ENCODE results near the gene ABL1.
"Not testable (repeated sequence)": the region's sequence is repeated elsewhere in the genome, so short reads cannot be mapped to it uniquely, and the experiment has no call there.

Gene ABL1

DNA sequence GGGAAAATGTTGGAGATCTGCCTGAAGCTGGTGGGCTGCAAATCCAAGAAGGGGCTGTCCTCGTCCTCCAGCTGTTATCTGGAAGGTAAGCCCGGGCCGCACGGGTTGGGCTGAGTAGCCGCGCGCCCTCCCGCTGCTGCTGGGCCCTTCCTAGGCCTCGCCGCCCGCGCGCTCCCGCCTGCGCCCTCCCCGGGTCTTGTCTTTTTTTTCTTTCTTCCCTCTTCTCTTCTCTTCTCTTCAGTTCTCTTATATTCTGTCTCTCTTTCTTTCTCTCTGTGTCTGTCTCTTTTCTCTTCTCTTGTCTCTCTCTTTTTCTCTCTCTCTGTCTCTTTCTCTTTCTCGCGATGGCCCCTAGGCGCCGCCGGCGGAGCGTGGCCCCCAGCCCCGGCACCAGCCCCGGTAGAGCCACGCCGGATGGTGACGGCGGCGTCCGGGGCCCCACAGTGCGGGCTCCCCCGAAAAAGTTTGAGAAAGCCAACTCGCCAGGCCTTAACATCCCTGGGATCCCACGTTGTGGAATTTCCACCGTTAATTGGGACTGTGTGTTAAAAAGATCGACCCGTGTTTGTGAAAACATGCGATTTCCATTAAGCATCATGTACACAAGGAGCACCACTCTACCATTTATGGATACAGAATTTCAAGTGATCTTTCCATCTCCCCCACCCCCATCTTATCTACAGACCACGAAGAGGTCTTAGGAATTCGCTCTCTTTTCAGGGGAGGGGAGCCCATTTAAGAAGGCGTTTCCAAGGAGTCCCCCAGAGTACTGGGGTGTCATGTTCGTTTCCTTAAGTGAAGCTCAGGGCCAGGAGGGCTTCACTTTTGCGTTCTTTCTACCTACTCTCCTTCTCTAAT, 616 bp downstream of the ABL1 start:
- TF ChIP-seq POLR2A (IDR thresholded peaks at IDR 0.05; ENCODE audit: low read depth, low read length), result no peak
- FAIRE-seq, result no peak

DNA sequence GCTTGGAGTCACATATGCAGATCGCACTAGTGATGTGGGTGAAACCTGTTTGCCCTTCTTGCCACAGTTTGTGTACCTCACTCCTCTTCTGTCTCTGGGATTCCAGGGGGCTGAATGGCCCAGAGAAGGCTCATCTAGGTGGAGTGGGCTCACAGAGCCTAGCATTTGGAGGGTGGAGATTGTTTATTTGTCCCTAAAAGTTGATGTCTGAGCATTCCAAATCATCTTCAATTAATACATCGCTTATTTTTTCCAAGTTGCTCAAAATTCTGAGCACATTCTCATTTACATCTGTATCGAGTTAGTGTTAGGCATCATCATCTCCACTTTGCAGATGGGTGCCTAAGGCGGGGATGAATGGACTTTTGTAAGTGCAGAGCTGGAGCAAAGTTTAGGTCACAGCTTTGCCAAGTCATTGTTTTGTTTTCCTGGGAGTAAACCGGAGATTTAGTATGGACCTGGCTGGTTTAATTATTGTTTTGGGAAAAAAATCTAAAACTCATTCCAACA, 2.0 kb downstream of the ABL1 start:
- no peak for TF ChIP-seq POLR2A (IDR thresholded peaks at IDR 0.05; ENCODE audit: low read depth, low read length)
- FAIRE-seq (no peak), DNase-seq (ENCODE audit: insufficient read length, low spot score) (no peak)

More for the DNA sequence above, 616 bp downstream of the ABL1 start:
- no peak for DNase-seq (ENCODE audit: insufficient read length, low spot score)

DNA sequence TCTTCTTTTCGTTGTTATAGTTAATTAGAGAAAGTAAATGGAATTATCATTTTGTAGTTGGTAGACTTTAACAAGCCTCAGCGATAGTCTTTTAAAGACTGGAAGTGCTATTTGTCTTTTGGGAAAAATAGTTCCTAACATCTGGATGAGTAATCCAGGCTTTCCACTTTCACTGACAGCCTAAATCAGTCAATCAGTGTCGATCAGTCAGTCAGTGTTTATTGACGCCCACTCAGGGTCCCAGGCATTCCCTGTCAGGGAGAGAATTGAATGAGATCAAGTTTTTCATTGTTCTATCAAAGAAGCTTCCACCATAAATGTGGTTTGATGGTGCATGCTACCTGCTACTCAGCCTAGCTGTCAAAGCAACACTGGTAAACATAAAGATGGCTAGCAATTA, 2.6 kb downstream of the ABL1 start:
- DNase-seq (ENCODE audit: insufficient read length, low spot score), result no peak
- TF ChIP-seq POLR2A (IDR thresholded peaks at IDR 0.05; ENCODE audit: low read depth, low read length), result no peak
- FAIRE-seq, result no peak

DNA sequence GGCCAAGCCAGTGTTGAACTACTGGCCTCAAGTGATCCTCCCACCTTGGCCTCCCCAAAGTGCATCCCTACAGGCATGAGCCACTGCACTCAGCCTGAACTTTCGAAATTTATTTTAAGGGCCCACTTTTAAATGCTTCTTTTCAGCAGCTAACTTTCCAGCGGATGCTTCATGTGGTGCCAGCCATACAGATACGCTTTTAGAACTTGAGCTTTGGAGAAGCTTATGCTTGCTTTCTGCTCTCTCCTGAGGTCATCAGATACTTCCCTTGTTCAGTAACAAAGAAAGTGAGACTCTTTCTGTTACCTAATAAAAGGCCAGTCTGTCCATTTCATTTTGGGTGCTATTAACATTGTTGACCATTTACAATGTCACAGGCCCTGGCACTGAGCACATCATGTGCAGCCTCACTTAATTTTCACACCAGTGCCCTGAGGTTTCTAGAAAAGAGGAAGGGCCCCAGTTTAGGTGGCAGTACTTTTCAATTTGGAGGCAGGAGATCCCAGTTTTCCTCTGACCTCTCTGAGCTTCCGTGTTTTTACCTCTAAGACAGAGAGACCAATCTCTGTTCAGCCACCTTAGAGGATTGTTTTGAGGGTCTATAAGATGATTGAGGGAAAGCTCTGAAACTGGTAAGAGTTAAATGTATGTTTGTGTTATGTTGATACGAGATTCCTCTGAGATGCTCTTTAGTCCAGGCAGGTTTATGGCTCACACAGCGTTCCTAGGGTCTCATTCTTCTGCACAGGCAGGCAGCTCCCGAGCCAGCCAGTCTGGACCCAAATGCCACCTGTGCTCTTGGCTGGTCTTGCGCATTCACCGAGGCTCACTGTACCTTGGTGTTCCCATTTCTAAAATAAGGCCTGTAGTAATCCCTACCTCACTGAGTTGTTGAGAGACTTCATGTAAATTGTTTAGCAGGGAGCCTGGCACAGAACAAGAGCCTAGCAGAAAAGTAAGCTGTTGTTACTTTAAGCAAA, 4.4 kb downstream of the ABL1 start:
- no peak for TF ChIP-seq POLR2A (IDR thresholded peaks at IDR 0.05; ENCODE audit: low read depth, low read length)
- no peak for FAIRE-seq
- no peak for DNase-seq (ENCODE audit: insufficient read length, low spot score)

DNA sequence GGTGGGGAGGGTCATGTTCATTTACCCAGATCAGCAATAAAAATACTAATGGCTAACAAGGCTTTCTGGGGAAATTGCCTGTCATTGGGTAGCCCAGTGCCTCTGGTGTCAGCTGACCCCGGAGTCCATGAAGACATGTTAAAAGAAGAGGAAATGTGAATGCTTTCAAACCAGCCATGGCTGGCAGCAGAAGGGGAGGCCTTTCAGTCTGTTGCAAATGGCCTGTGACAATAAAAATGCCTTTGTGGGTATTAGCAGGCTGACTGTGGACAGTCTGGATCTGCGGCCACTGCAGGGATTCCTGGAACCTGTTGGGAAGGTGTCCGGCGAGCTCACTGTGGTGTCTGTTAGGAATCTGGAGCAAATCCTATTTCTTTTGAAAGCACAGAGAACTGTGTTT, 7.5 kb downstream of the ABL1 start:
- DNase-seq (ENCODE audit: insufficient read length, low spot score) (no peak), FAIRE-seq (no peak)

DNA sequence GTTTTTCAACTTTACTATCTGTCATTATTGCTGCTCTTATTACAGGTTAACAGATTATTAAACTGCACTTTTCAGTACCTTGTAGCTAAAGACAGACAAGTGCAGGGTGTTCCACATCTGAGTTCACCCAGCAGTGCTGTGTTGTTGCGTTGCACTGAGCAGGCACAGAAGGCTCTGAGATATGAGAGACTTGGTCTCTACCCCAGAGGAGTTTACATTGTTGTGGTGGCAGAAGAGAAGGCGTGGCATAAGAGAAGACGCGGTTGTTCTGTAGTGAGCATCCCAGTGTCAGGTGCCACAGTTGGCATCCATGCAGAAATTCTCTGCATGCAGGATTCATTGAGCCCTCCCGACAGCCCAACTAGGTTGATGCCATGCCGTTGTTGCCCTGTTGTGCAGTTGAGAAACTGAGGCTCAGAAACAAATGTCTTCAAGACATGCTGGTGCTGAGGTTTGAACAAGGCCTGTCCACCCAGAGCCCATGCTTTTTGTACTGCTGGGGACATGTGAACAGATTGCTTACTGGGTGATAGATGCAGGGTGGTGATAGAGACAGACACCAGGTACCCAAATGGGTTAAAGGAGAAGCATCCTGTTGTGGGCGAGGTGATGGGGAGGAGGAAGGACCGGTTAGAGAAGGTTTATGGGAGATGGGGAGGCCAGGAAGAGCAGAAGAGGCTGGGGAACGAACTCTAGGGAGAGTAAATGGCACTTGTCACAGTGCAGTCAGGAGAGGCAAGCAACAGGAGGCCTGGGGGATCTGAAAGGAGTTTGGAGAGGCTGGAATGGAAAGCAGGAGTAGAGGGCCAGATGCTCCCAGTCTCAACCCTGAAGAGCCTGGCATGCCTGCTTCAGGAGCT, 8.2 kb downstream of the ABL1 start:
- DNase-seq (ENCODE audit: insufficient read length, low spot score) (no peak), FAIRE-seq (no peak)
- no peak for TF ChIP-seq POLR2A (IDR thresholded peaks at IDR 0.05; ENCODE audit: low read depth, low read length)

More for the DNA sequence above, 7.5 kb downstream of the ABL1 start:
- TF ChIP-seq POLR2A (IDR thresholded peaks at IDR 0.05; ENCODE audit: low read depth, low read length), result no peak

DNA sequence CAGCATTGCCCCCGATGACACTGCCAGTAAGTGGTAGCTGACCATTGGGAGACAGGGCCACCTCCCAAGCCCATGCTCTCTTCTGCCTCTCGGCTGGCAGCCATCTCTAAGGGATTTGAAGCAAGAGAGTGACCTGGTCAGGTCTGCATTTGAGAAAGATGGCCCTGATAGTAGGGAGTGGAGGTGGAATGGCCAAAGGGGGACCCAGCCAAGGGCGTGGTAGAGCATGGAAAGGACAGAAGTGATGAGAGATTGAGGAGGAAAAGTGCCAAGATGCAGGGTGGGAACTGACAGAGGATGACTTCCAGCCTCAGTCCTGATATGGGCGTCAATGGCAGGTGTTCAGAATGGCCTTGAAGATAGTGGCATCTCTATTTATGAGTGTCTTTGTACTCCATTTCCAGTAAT, 9.0 kb downstream of the ABL1 start:
- FAIRE-seq, result no peak
- TF ChIP-seq POLR2A (IDR thresholded peaks at IDR 0.05; ENCODE audit: low read depth, low read length), result no peak

DNA sequence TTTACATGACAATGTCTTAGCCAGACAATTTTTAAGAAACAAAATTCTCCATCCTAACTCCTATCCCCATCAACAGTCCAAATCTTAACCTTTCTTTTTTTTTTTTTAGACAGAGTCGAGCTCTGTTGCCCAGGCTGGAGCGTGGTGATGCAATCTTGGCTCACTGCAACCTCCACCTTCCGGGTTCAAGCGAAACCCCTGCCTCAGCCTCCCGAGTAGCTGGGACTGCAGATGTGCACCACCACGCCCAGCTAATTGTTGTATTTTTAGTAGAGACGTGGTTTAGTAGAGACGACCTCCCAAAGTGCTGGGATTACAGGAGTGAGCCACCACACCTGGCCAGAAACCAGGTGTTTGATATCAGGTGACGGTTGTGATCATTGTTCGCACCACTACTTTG, 10.2 kb downstream of the ABL1 start:
- DNase-seq (ENCODE audit: insufficient read length, low spot score) (no peak), FAIRE-seq (no peak)
- TF ChIP-seq POLR2A (IDR thresholded peaks at IDR 0.05; ENCODE audit: low read depth, low read length), result no peak

More for the DNA sequence above, 9.0 kb downstream of the ABL1 start:
- DNase-seq (ENCODE audit: insufficient read length, low spot score), result no peak

DNA sequence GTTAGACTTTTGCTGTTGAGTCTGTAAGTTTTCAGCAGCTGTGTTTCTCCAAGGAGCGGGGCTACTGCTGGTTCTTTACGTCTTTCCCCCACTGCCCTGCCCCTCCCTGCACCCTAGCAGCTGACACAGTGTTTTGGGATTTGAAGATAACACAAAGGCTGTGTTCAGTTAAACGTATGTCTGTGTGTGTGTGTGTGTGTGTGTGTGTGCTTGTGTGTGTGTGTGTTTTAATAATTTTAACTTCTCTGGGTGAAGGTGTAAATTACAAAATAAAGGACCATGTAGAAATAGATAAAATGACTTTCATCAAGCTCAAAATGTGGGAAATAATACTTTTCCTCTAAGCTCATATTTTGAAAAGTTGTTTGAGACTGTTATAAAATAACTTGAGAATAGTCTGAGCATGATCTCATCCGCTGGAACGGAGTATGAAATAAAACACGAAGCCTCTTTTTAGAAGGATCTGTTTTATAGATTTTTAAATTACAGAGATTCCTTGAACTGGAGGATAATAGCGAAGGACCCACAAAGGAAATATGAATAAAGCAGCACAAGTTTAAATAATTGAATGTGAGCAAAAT, 10.9 kb downstream of the ABL1 start:
- no peak for DNase-seq (ENCODE audit: insufficient read length, low spot score)
- no peak for TF ChIP-seq POLR2A (IDR thresholded peaks at IDR 0.05; ENCODE audit: low read depth, low read length)

DNA sequence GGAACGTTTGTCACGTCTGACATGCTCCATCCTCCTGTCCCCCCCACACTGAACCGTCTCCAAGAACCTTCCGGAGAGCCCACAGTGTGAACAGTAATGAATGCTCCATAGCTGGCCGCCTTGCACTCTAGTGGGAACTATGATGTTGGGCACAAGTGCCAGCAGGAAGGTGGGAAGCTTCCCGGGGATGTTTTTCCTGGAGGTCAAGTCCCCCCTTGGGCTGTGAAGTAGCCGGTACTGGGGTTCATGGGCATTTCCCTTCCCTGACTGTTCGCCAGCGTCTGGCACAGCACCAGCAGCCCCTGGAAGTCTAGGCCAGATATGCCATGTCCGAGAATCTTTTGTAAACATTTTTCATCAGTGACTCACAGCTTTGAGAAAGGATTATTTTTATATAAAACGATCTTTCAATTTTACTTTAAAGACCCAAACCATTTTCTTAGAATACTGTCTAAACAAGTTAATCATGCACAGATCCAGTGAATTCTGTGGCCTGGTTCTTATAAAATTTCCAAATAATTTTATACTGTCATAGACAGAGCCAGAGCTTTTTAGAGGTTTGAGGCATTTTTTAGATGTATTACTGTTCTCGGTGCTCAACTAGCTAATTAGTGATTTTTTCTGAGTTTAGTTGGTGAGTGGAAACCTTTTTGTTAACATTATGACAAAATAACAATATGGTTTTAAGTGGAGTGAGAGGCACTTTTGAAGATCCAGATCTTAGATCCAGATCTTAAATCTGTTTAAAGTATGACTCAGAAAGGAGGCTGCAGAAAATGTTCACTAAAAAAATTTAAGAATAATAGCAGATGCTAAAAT, 11.6 kb downstream of the ABL1 start:
- no peak for TF ChIP-seq POLR2A (IDR thresholded peaks at IDR 0.05; ENCODE audit: low read depth, low read length)
- FAIRE-seq (no peak), DNase-seq (ENCODE audit: insufficient read length, low spot score) (no peak)

More for the DNA sequence above, 10.9 kb downstream of the ABL1 start:
- no peak for FAIRE-seq

DNA sequence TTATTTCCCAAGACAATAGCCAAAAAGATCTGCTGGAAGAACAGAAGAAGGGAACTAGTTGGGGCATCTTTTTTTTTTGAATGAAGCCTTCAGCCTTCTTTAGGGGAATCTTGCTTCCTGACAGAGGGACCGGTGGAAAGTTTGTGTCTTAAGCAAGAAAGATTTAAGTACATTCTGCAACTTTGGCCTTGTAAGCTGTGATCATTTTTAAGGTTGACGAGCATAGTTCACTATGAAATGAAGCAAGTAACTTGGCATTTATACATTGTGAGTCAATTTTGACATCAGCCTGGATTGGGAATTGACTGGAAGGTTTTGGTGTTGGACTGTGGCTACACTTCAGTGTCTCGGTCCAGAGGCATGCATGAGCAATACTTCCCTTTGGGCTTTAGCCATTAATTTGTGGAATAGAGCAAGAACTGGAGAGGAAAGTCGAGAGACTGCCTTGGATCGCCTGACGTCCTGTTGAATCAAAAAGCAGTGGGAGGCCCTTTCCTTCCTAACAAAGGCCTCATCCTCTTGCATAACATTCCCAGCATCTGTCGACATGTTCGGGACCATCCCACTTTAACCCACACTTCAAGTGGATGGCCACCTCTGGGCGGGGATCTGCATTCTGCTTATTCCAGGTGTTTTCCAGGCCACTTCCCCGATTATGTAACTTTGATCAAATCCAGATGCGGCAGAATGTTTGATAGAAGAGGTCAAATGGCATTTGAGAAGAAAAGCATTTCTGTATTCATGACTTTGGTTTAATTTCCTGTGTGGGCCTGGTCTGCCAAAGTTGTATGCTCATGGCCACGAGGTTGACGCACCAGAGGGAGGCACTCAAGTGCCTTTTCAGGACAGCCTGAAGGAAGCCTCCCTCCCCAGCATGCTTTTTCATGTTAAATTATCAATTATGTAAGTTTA, 12.5 kb downstream of the ABL1 start:
- DNase-seq (ENCODE audit: insufficient read length, low spot score) (no peak), FAIRE-seq (peak; percentile 80)

DNA sequence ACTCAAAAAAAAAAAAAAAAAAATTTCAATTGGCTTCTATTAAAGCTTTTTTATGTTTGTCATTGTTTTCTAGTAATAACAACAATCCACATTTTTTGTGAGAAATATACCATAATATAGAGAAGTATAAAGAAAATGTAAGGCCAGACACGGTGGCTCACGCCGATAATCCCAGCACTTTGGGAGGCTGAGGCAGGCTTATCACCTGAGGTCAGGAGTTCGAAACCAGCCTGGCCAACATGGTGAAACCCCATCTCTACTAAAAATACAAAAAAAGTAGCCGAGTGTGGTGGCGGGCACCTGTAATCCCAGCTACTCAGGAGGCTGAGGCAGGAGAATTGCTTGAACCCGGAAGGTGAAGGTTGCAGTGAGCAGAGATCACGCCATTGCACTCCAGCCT, 13.5 kb downstream of the ABL1 start:
- DNase-seq (ENCODE audit: insufficient read length, low spot score); FAIRE-seq: not testable (repeated sequence)

More for the DNA sequence above, 12.5 kb downstream of the ABL1 start:
- no peak for TF ChIP-seq POLR2A (IDR thresholded peaks at IDR 0.05; ENCODE audit: low read depth, low read length)
